Mesenchymal stem cell (in vitro differentiated cells and primary cell): Measurements from ENCODE around the gene IGFBP5.
A peak's percentile ranks its signal among the peaks of the same experiment; 100 is the strongest.

Experiments
- DNase-seq: peaks from one replicate; pipeline ENCODE4 v3.0.0-alpha.2; 2013
- H2AFZ ChIP-seq: one replicate; pipeline ENCODE4 v1.6.1; 2013; ENCODE audit warnings: low read depth, mild to moderate bottlenecking, control low read depth, inconsistent platforms, low read length, moderate library complexity
- H2AK5ac ChIP-seq: 2 replicates; pipeline ENCODE4 v1.6.1; 2013; ENCODE audit warnings: low read length, moderate library complexity, mild to moderate bottlenecking, inconsistent platforms; ENCODE audit not compliant: severe bottlenecking
- H2BK120ac ChIP-seq: one replicate; pipeline ENCODE4 v1.6.1; 2013; ENCODE audit warnings: low read depth, mild to moderate bottlenecking, inconsistent platforms, low read length, moderate library complexity
- H2BK12ac ChIP-seq, 2 experiments: one replicate each; pipeline ENCODE4 v1.6.1; 2013; ENCODE audit warnings: inconsistent platforms in 2 of 2, low read length in 2 of 2, mild to moderate bottlenecking in 2 of 2, moderate library complexity in 2 of 2, control low read depth in 1 of 2
- H2BK15ac ChIP-seq: one replicate; pipeline ENCODE4 v1.6.1; 2013; ENCODE audit warnings: mild to moderate bottlenecking, low read depth, inconsistent platforms; ENCODE audit not compliant: poor library complexity, severe bottlenecking
- H2BK5ac ChIP-seq: 2 replicates; pipeline ENCODE4 v1.6.1; 2013; ENCODE audit warnings: low read depth, mild to moderate bottlenecking, low read length, control low read depth, inconsistent platforms; ENCODE audit not compliant: poor library complexity, severe bottlenecking
- H3K14ac ChIP-seq, 2 experiments: one replicate each; pipeline ENCODE4 v1.6.1; 2013; ENCODE audit warnings: inconsistent platforms in 2 of 2, low read length in 2 of 2, control low read depth in 1 of 2, mild to moderate bottlenecking in 1 of 2, moderate library complexity in 1 of 2
- H3K18ac ChIP-seq, 2 experiments: one replicate each; pipeline ENCODE4 v1.6.1; 2013; ENCODE audit warnings: inconsistent platforms in 2 of 2, low read length in 2 of 2, control low read depth in 1 of 2, low read depth in 1 of 2, mild to moderate bottlenecking in 1 of 2
- H3K23ac ChIP-seq, 2 experiments: one replicate each; pipeline ENCODE4 v1.6.1; 2013; ENCODE audit warnings: inconsistent platforms in 2 of 2, low read length in 2 of 2, mild to moderate bottlenecking in 2 of 2, moderate library complexity in 2 of 2, control low read depth in 1 of 2
- H3K27ac ChIP-seq: 2 replicates; pipeline ENCODE4 v1.5.1; 2013; ENCODE audit warnings: mild to moderate bottlenecking, moderate library complexity, low read length, control low read depth, inconsistent platforms; ENCODE audit not compliant: poor library complexity, severe bottlenecking
- H3K27me3 ChIP-seq, 2 experiments: 2 replicates each; pipeline versions ENCODE4 v1.6.1 to v1.7.0; 2013; ENCODE audit warnings: low read length in 2 of 2, mild to moderate bottlenecking in 2 of 2, moderate library complexity in 2 of 2, control low read depth in 1 of 2, inconsistent platforms in 1 of 2; ENCODE audit not compliant: control insufficient read depth in 1 of 2, insufficient read depth in 1 of 2
- H3K36me3 ChIP-seq, 2 experiments: 2 replicates each; pipeline versions ENCODE4 v1.6.1 to v1.7.0; 2013; ENCODE audit warnings: low read length in 2 of 2, control low read depth in 1 of 2, inconsistent platforms in 1 of 2, low read depth in 1 of 2, mild to moderate bottlenecking in 1 of 2; ENCODE audit not compliant: insufficient read depth in 2 of 2, control insufficient read depth in 1 of 2
- H3K4ac ChIP-seq, 2 experiments: one replicate each; pipeline ENCODE4 v1.6.1; 2013; ENCODE audit warnings: inconsistent platforms in 2 of 2, low read length in 2 of 2, mild to moderate bottlenecking in 2 of 2, moderate library complexity in 2 of 2, control low read depth in 1 of 2, low read depth in 1 of 2
- H3K4me1 ChIP-seq: 2 replicates; pipeline ENCODE4 v1.6.1; 2013; ENCODE audit warnings: low read depth, low read length, control low read depth; ENCODE audit not compliant: control insufficient read depth, insufficient read depth
- H3K4me2 ChIP-seq: 2 replicates; pipeline ENCODE4 v1.6.1; 2013; ENCODE audit warnings: low read length, mild to moderate bottlenecking, inconsistent platforms; ENCODE audit not compliant: poor library complexity, severe bottlenecking
- H3K4me3 ChIP-seq, 2 experiments: 2 replicates each; pipeline versions ENCODE4 v1.5.1 to v1.7.0; 2013; ENCODE audit warnings: low read length in 2 of 2, mild to moderate bottlenecking in 2 of 2, control low read depth in 1 of 2, low read depth in 1 of 2; ENCODE audit not compliant: insufficient read depth in 1 of 2
- H3K79me1 ChIP-seq: replicated peaks from 2 replicates; pipeline ENCODE4 v1.6.1; 2013; ENCODE audit warnings: mild to moderate bottlenecking, control low read depth, low read length, inconsistent platforms; ENCODE audit not compliant: poor library complexity, severe bottlenecking
- H3K9ac ChIP-seq: 2 replicates; pipeline ENCODE4 v1.7.0; 2013; ENCODE audit warnings: mild to moderate bottlenecking, low read length, moderate library complexity
- H3K9me3 ChIP-seq: 2 replicates; pipeline ENCODE4 v1.7.0; 2013; ENCODE audit warnings: mild to moderate bottlenecking, low read length; ENCODE audit not compliant: control insufficient read depth
- H4K8ac ChIP-seq: one replicate; pipeline ENCODE4 v1.6.1; 2013; ENCODE audit warnings: inconsistent platforms, mild to moderate bottlenecking, low read length, moderate library complexity
- H4K91ac ChIP-seq: one replicate; pipeline ENCODE4 v1.6.1; 2013; ENCODE audit warnings: mild to moderate bottlenecking, low read length, inconsistent platforms
- WGBS: methylation state at CpG from one replicate; pipeline ENCODE4 v1.1.7; 2013; ENCODE audit warnings: mixed read lengths; 5-methylcytosine and 5-hydroxymethylcytosine counted together

IGFBP5 gene

GRCh38 chr2:216664593-216665034, 30.7 kb downstream of the IGFBP5 start:
- peak overlapping the region; percentile 45 for H4K8ac ChIP-seq
- no peak for DNase-seq
- H3K4me2 ChIP-seq, result peak overlapping the region; percentile 10
- no peak overlapping the region for H3K4me3 ChIP-seq
- H2BK12ac ChIP-seq, result no peak overlapping the region
- H2BK120ac ChIP-seq, result no peak overlapping the region
- H3K14ac ChIP-seq, result no peak overlapping the region
- H3K79me1 ChIP-seq, result peaks cover 5% of the 10 kb centered on the region
- no peak overlapping the region for H3K27ac ChIP-seq
- H3K9me3 ChIP-seq, result no peaks in the 10 kb centered on the region
- WGBS, result 44% methylated on average over 5 of the region's 6 CpGs
- peak overlapping the region; percentile 71 for H2BK15ac ChIP-seq
- no peak overlapping the region for H3K18ac ChIP-seq
- H3K4me1 ChIP-seq, result peaks cover 19% of the 10 kb centered on the region
- H3K4ac ChIP-seq, result no peak overlapping the region
- no peak overlapping the region for H2AFZ ChIP-seq
- H3K23ac ChIP-seq, result no peak overlapping the region
- no peak overlapping the region for H3K9ac ChIP-seq
- no peak overlapping the region for H2BK5ac ChIP-seq
- H3K27me3 ChIP-seq, result peaks cover 0 to 45% of the 10 kb centered on the region in 2 experiments
- peak overlapping the region; percentile 25 for H4K91ac ChIP-seq
- peaks cover 0 to 48% of the 10 kb centered on the region in 2 experiments for H3K36me3 ChIP-seq
- H2AK5ac ChIP-seq, result no peak overlapping the region

GRCh38 chr2:216663846-216664245, 31.5 kb downstream of the IGFBP5 start:
- no peak overlapping the region for H3K14ac ChIP-seq
- no peaks in the 10 kb centered on the region for H3K9me3 ChIP-seq
- H2AFZ ChIP-seq, result no peak overlapping the region
- no peak overlapping the region for H3K27ac ChIP-seq
- no peak overlapping the region for H2AK5ac ChIP-seq
- peaks cover 19% of the 10 kb centered on the region for H3K4me1 ChIP-seq
- H2BK120ac ChIP-seq, result no peak overlapping the region
- peaks cover 0 to 42% of the 10 kb centered on the region in 2 experiments for H3K27me3 ChIP-seq
- H3K4me2 ChIP-seq, result no peak overlapping the region
- no peak overlapping the region for H3K18ac ChIP-seq
- peak overlapping the region in 1 of 2 experiments; percentile 33 for H3K4ac ChIP-seq
- no peak overlapping the region for H3K9ac ChIP-seq
- H4K8ac ChIP-seq, result no peak overlapping the region
- H3K4me3 ChIP-seq, result no peak overlapping the region
- no peak for DNase-seq
- H2BK12ac ChIP-seq, result no peak overlapping the region
- 96% methylated on average over 17 of the region's 18 CpGs for WGBS
- H2BK15ac ChIP-seq, result no peak overlapping the region
- H3K23ac ChIP-seq, result no peak overlapping the region
- H2BK5ac ChIP-seq, result no peak overlapping the region
- H3K36me3 ChIP-seq, result peaks cover 0 to 56% of the 10 kb centered on the region in 2 experiments
- H3K79me1 ChIP-seq, result peaks cover 7% of the 10 kb centered on the region
- no peak overlapping the region for H4K91ac ChIP-seq

GRCh38 chr2:216663106-216663505, 32.2 kb downstream of the IGFBP5 start:
- no peak overlapping the region for H3K18ac ChIP-seq
- no peak overlapping the region for H3K4ac ChIP-seq
- H4K8ac ChIP-seq, result no peak overlapping the region
- DNase-seq, result no peak
- H2AFZ ChIP-seq, result no peak overlapping the region
- H2AK5ac ChIP-seq, result no peak overlapping the region
- H2BK12ac ChIP-seq, result no peak overlapping the region
- no peak overlapping the region for H4K91ac ChIP-seq
- no peak overlapping the region for H2BK120ac ChIP-seq
- no peak overlapping the region for H3K4me3 ChIP-seq
- no peak overlapping the region for H3K23ac ChIP-seq
- no peak overlapping the region for H3K4me2 ChIP-seq
- no peaks in the 10 kb centered on the region for H3K9me3 ChIP-seq
- H3K27ac ChIP-seq, result no peak overlapping the region
- H3K4me1 ChIP-seq, result peaks cover 19% of the 10 kb centered on the region
- peak overlapping the region; percentile 19 for H2BK15ac ChIP-seq
- no peak overlapping the region for H3K14ac ChIP-seq
- H2BK5ac ChIP-seq, result no peak overlapping the region
- peaks cover 9% of the 10 kb centered on the region for H3K79me1 ChIP-seq
- peaks cover 0 to 37% of the 10 kb centered on the region in 2 experiments for H3K27me3 ChIP-seq
- no peak overlapping the region for H3K9ac ChIP-seq
- peaks cover 0 to 56% of the 10 kb centered on the region in 2 experiments for H3K36me3 ChIP-seq
- WGBS, result 96% methylated on average over 1 of the region's 1 CpG

- H2BK5ac ChIP-seq, result no peak overlapping the region
- H2AFZ ChIP-seq, result no peak overlapping the region
- peaks cover 23% of the 10 kb centered on the region for H3K4me1 ChIP-seq
- no peak overlapping the region for H3K4me3 ChIP-seq
- peaks cover 16% of the 10 kb centered on the region for H3K79me1 ChIP-seq
- H3K9me3 ChIP-seq, result no peaks in the 10 kb centered on the region
- no peak overlapping the region for H2BK15ac ChIP-seq
- H2BK12ac ChIP-seq, result no peak overlapping the region
- no peak overlapping the region for H3K4ac ChIP-seq
- no peak overlapping the region for H3K9ac ChIP-seq
- no peak overlapping the region for H3K4me2 ChIP-seq
- H3K36me3 ChIP-seq, result peaks cover 0 to 63% of the 10 kb centered on the region in 2 experiments
- H4K91ac ChIP-seq, result no peak overlapping the region
- no peak overlapping the region for H2BK120ac ChIP-seq
- no peak overlapping the region for H3K18ac ChIP-seq
- H3K27ac ChIP-seq, result no peak overlapping the region
- no peak for DNase-seq
- 93% methylated on average over 20 of the region's 20 CpGs for WGBS
- no peak overlapping the region for H4K8ac ChIP-seq
- H2AK5ac ChIP-seq, result no peak overlapping the region
- no peak overlapping the region for H3K14ac ChIP-seq
- peaks cover 0 to 46% of the 10 kb centered on the region in 2 experiments for H3K27me3 ChIP-seq
- H3K23ac ChIP-seq, result no peak overlapping the region
Observed at GRCh38 chr2:216661639-216662375, 33.5 kb downstream of the IGFBP5 start.
